Panc1 (cell line): ENCODE results near the gene MTPN. TPM values are rescaled to one million over a fixed set of nuclear protein-coding genes. Genes with fewer than 3 reads are reported as not detected.

ENCODE experiments used
- ATAC-seq: fragments of 200-7000 bp; cut with Tn5 transposase; 2 replicates; pipeline ENCODE4 v1.9.1; 2020; ENCODE audit warnings: mild to moderate bottlenecking, moderate library complexity
- BruUV-seq: library from RNA; stranded (reverse); fragments of 400-500 nt; replicated peaks from 2 replicates; lab custom pipeline; 2021; lab: Mats Ljungman, UMichigan
- CTCF ChIA-PET: fragments of 300-600 bp; sonication (Branson Sonifier 250); formaldehyde crosslinking; loops from one replicate; lab custom pipeline; 2022; ENCODE audit warnings: antibody characterized with exemption; lab: Charles Lee
- POLR2A ChIA-PET: fragments of 300-600 bp; sonication (Branson Sonifier 250); formaldehyde crosslinking; loops from one replicate; lab custom pipeline; 2022; ENCODE audit warnings: antibody characterized with exemption; lab: Charles Lee
- DNase-seq: peaks from one replicate; pipeline ENCODE4 v3.0.0-alpha.2; 2010; ENCODE audit warnings: low read depth, low spot score
- H3K27ac ChIP-seq: 2 replicates; pipeline ENCODE4 v1.5.1; 2011; ENCODE audit warnings: mild to moderate bottlenecking, low read length, inconsistent platforms
- H3K27me3 ChIP-seq: fragments of 200-500 bp; sonication (Bioruptor generic); 2 replicates; pipeline ENCODE4 v1.6.0; 2014; ENCODE audit warnings: low read length, inconsistent platforms; ENCODE audit not compliant: control insufficient read depth, insufficient read depth
- H3K36me3 ChIP-seq: fragments of 200-500 bp; sonication (Bioruptor generic); 2 replicates; pipeline ENCODE4 v1.5.1; 2014; ENCODE audit warnings: inconsistent platforms, mild to moderate bottlenecking, low read length, moderate library complexity; ENCODE audit not compliant: control insufficient read depth, insufficient read depth
- H3K4me1 ChIP-seq: 2 replicates; pipeline ENCODE4 v1.5.1; 2011; ENCODE audit warnings: inconsistent platforms, mild to moderate bottlenecking, low read length, moderate library complexity; ENCODE audit not compliant: control insufficient read depth, insufficient read depth
- H3K4me3 ChIP-seq, 2 experiments: 2 replicates each; pipeline ENCODE4 v1.5.1; 2011 to 2012; ENCODE audit warnings: low read depth in 2 of 2, low read length in 2 of 2, mild to moderate bottlenecking in 2 of 2, inconsistent platforms in 1 of 2, moderate library complexity in 1 of 2
- H3K9me3 ChIP-seq: fragments of 200-500 bp; sonication (Bioruptor generic); 2 replicates; pipeline ENCODE4 v1.5.1; 2014; ENCODE audit warnings: low read depth, mild to moderate bottlenecking, inconsistent platforms, low read length, moderate library complexity; ENCODE audit not compliant: control insufficient read depth, insufficient read depth
- CTCF ChIP-seq: fragments of 450-650 bp; IDR thresholded peaks from 2 replicates; pipeline ENCODE4 v1.5.1; 2017; ENCODE audit warnings: mild to moderate bottlenecking
- POLR2AphosphoS5 ChIP-seq: IDR thresholded peaks from 2 replicates; pipeline ENCODE4 v1.6.1; 2012; ENCODE audit warnings: mild to moderate bottlenecking, low read depth, low read length, moderate library complexity
- REST ChIP-seq, 2 experiments: IDR thresholded peaks; 2 replicates each; pipeline ENCODE4 v1.6.1; 2011 to 2012; ENCODE audit warnings: low read depth in 2 of 2, control low read depth in 1 of 2, low read length in 1 of 2, mild to moderate bottlenecking in 1 of 2, moderate library complexity in 1 of 2; ENCODE audit not compliant: insufficient read depth in 1 of 2
- SIN3A ChIP-seq: IDR thresholded peaks from 2 replicates; pipeline ENCODE4 v1.6.1; 2012; ENCODE audit warnings: low read depth, mild to moderate bottlenecking, low read length, moderate library complexity, borderline replicate concordance; ENCODE audit not compliant: insufficient read depth
- TCF7L2 ChIP-seq: IDR thresholded peaks from 2 replicates; pipeline ENCODE4 v1.6.1; 2011; ENCODE audit warnings: mild to moderate bottlenecking, low read depth, low read length, inconsistent platforms
- in situ Hi-C: cut with HindIII; loops from 2 replicates; pipeline ENCODE4 v1.10.0; 2016; ENCODE audit warnings: low sequenced_read_pairs, low pct_unique_long_range_greater_than_20kb
- intact Hi-C: fragments of 100-400 bp; cut with micrococcal nuclease; formaldehyde crosslinking; loops from one replicate; pipeline ENCODE4 v1.10.0; 2022; ENCODE audit not compliant: unreplicated experiment
- total RNA-seq: library from RNA; stranded (reverse); gene quantifications from one replicate; pipeline ENCODE4 v1.2.1, GENCODE V29; 2021; ENCODE audit not compliant: unreplicated experiment

The MTPN gene
- total RNA-seq, 1 experiment from 2014 or later = 177 TPM

- Histone ChIP-seq H3K27me3 (no peaks in the 10 kb centered on the region), H3K27ac (no peak overlapping the region), H3K36me3 (no peaks in the 10 kb centered on the region; the same call in 1 of the 2 replicates), H3K9me3 (no peaks in the 10 kb centered on the region), H3K4me1 (no peaks in the 10 kb centered on the region), H3K4me3 (no peak overlapping the region)
- ChIA-PET POLR2A (no interaction called here), CTCF (no interaction called here)
- no peak for DNase-seq
- in situ Hi-C loops (no loop called here), intact Hi-C loops (no loop called here)
- BruUV-seq = no TSS peak
- ATAC-seq = no peak
- TF ChIP-seq REST (IDR thresholded peaks at IDR 0.05; ENCODE audit: insufficient read depth in 1 of 2, low read depth in 2 of 2, low read length in 1 of 2) (no peak), SIN3A (no peak), TCF7L2 (no peak), POLR2AphosphoS5 (no peak), CTCF (no peak)
These were observed 63.8 kb downstream of the MTPN start for GRCh38 chr7:135913404-135913803.

GRCh38 chr7:135911099-135911498 lies 66.1 kb downstream of the MTPN start:
- BruUV-seq = no TSS peak
- ATAC-seq (no peak), DNase-seq (no peak)
- in situ Hi-C loops = no loop called here
- Histone ChIP-seq H3K9me3 (no peaks in the 10 kb centered on the region), H3K4me1 (no peaks in the 10 kb centered on the region), H3K27me3 (no peaks in the 10 kb centered on the region), H3K4me3 (no peak overlapping the region), H3K36me3 (no peaks in the 10 kb centered on the region), H3K27ac (no peak overlapping the region)
- ChIA-PET CTCF (no interaction called here), POLR2A (interaction anchor here (0.6 kb wide), 1 partner anchor 13 kb away, joined by 4 read pairs; no protein-coding TSS in a partner anchor)
- intact Hi-C loops = no loop called here
- TF ChIP-seq CTCF = no peak
- no peak for TF ChIP-seq POLR2AphosphoS5
- no peak for TF ChIP-seq TCF7L2
- TF ChIP-seq SIN3A = no peak
- TF ChIP-seq REST (IDR thresholded peaks at IDR 0.05; ENCODE audit: insufficient read depth in 1 of 2, low read depth in 2 of 2, low read length in 1 of 2) = no peak
